GM21381 (cell line): ENCODE results near the gene ADM2.

Source experiments
- ATAC-seq: cut with Tn5 transposase; IDR thresholded peaks from one replicate; pipeline ENCODE4 v1.9.1; 2021; ENCODE audit warnings: mild to moderate bottlenecking, moderate library complexity; ENCODE audit not compliant: unreplicated experiment

The ADM2 gene

GRCh38 chr22:50445071-50445879, 36.1 kb upstream of the ADM2 start:
- ATAC-seq: no peak

- no peak for ATAC-seq
Observed at GRCh38 chr22:50445880-50446707, 35.2 kb upstream of the ADM2 start.

GRCh38 chr22:50446708-50447575, 34.4 kb upstream of the ADM2 start:
- no peak for ATAC-seq

- ATAC-seq: no peak
Observed at GRCh38 chr22:50447576-50448551, 33.5 kb upstream of the ADM2 start.

GRCh38 chr22:50452649-50453048, 28.7 kb upstream of the ADM2 start:
- no peak for ATAC-seq

GRCh38 chr22:50454556-50455075, 26.7 kb upstream of the ADM2 start:
- no peak for ATAC-seq

- no peak for ATAC-seq
Observed at GRCh38 chr22:50455201-50455600, 26.1 kb upstream of the ADM2 start.

- no peak for ATAC-seq
Observed at GRCh38 chr22:50456026-50456425, 25.3 kb upstream of the ADM2 start.

GRCh38 chr22:50456466-50457234, 24.7 kb upstream of the ADM2 start:
- ATAC-seq: no peak

GRCh38 chr22:50459016-50459415, 22.3 kb upstream of the ADM2 start:
- no peak for ATAC-seq

GRCh38 chr22:50459496-50460140, 21.7 kb upstream of the ADM2 start:
- ATAC-seq: no peak

- ATAC-seq: no peak
Observed at GRCh38 chr22:50460938-50461337, 20.4 kb upstream of the ADM2 start.

- no peak for ATAC-seq
Observed at GRCh38 chr22:50461536-50461935, 19.8 kb upstream of the ADM2 start.

- no peak for ATAC-seq
Observed at GRCh38 chr22:50461979-50462540, 19.3 kb upstream of the ADM2 start.

- ATAC-seq: no peak
Observed at GRCh38 chr22:50463188-50463900, 18.0 kb upstream of the ADM2 start.

GRCh38 chr22:50464451-50464850, 16.9 kb upstream of the ADM2 start:
- no peak for ATAC-seq

- no peak for ATAC-seq
Observed at GRCh38 chr22:50465066-50465930, 16.0 kb upstream of the ADM2 start.
